Right lobe of liver (tissue), 6 donors: ENCODE data around the gene ADARB2. TPM values are rescaled to one million over a fixed set of nuclear protein-coding genes. Genes with fewer than 3 reads are reported as not detected.

Experiments used
- ATAC-seq, 4 donors: fragments of 200-7000 bp; cut with Tn5 transposase; one replicate each; pipeline ENCODE4 v1.9.1; 2020; ENCODE audit warnings: mild to moderate bottlenecking in 4 of 4, moderate library complexity in 4 of 4
- DNase-seq, 3 donors: peaks; one replicate each; pipeline ENCODE4 v3.0.0-alpha.2; 2020
- H3K27ac ChIP-seq, 3 donors: fragments of 200-600 bp; one replicate each; pipeline ENCODE4 v1.8.0; 2022
- H3K27me3 ChIP-seq, 2 donors: fragments of 200-600 bp; one replicate each; pipeline ENCODE4 v1.8.0; 2022
- H3K36me3 ChIP-seq, 4 donors: fragments of 200-600 bp; sonication (generic) in 1 of 4; one replicate each; pipeline versions ENCODE4 v1.5.1 to v1.8.0; 2017 to 2022; ENCODE audit warnings: control low read depth in 1 of 4
- H3K4me1 ChIP-seq, 4 donors: fragments of 200-600 bp; sonication (generic) in 1 of 4; one replicate each; pipeline versions ENCODE4 v1.5.1 to v1.8.0; 2017 to 2022; ENCODE audit warnings: control low read depth in 1 of 4
- H3K4me3 ChIP-seq, 3 donors: fragments of 200-600 bp; one replicate each; pipeline ENCODE4 v1.8.0; 2022
- H3K9me3 ChIP-seq, 4 donors: fragments of 200-600 bp; sonication (generic) in 1 of 4; one replicate each; pipeline versions ENCODE4 v1.5.1 to v1.8.0; 2017 to 2022; ENCODE audit warnings: control low read depth in 1 of 4
- POLR2A ChIP-seq: fragments of 450-650 bp; IDR thresholded peaks from one replicate; pipeline ENCODE4 v1.6.1; 2017; ENCODE audit warnings: antibody characterized with exemption, mild to moderate bottlenecking
- WGBS: methylation state at CpG from one replicate; pipeline ENCODE4 v1.1.6; 2018; ENCODE audit warnings: low coverage, low lambda C conversion rate; ENCODE audit not compliant: insufficient coverage; ENCODE audit errors: missing lambda C conversion rate; 5-methylcytosine and 5-hydroxymethylcytosine counted together
- intact Hi-C, 2 donors: fragments of 100-400 bp; cut with DNase I; formaldehyde crosslinking; loops; one replicate each; pipeline versions ENCODE4 v1.11.2 to v1.14.1; 2022
- total RNA-seq, 6 experiments: library from RNA; depleted of rRNA in 2 of 6; stranded (reverse); fragments of >200 nt in 2 of 6; fragmentation: NEBNext Ultra II Directional in 3 of 6; extraction: Animal tissue kit (Norgen Biotek cat#: 25700) in 3 of 6; gene quantifications; one replicate each; pipeline versions ENCODE4 v1.1.0 to v1.2.4, GENCODE V29; 2016 to 2023
- TF ChIP-seq, protein P1 (sequence below), 4 donors: fragments of 200-600 bp in 3 of 4; fragments of 450-650 bp in 1 of 4; IDR thresholded peaks; one replicate each; pipeline versions ENCODE4 v1.5.1 to v1.8.0; 2016 to 2022; ENCODE audit warnings: antibody characterized with exemption in 4 of 4, mild to moderate bottlenecking in 2 of 4
- donor health status: DM: no; HTN: yes; CAD: no.
- donor health status: DM: no; HTN: no; CAD: no.
- donor health status: DM: no; HTN: no; CAD: no.
- donor health status: DM: no; HTN: yes; CAD: no.
- donor health status: DM: no; HTN: yes; CAD: no.

The ADARB2 gene
- total RNA-seq, 6 experiments from 2014 or later = 0.07 to 0.68 (median 0.42) TPM

DNA sequence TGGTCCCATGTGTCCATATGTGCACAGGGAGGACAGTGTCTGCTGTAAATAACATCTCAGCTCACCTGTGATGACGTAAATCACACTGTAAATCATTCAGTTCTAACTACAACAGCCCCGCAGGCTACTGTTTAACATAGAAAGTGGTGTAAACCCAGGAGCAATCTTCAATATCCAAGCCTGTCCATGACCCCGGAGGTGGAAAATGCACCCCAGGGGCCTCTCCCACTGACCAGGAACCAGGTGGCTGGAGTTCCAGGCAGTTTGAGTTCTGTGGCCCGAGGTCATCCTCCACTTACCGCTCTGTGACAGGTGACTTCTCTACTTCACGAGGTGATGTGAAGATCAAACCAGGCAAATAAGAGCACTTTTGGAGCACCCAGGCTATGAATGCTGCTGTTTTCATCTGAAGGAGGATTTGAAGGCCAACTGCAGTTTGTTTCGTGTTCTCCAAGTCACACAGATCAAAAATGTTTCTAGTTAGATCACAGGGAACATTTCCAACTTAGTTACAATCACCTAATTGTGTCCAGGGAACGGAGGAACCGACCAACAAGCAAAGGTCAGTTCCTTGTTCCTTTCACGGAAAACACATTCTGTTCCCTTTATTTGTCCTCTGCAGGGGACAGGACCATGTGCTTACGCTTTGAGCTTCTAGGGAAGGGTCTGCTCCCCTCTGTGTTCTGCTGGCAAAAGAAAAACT is 549.3 kb downstream of the ADARB2 start:
- H3K27ac ChIP-seq = no peak overlapping the region
- H3K4me1 ChIP-seq = no peaks in the 10 kb centered on the region
- H3K9me3 ChIP-seq = no peaks in the 10 kb centered on the region
- H3K36me3 ChIP-seq = no peaks in the 10 kb centered on the region
- intact Hi-C loops = no loop called here
- H3K4me3 ChIP-seq = no peak overlapping the region
- WGBS = 57% methylated on average over 8 of the region's 11 CpGs
- H3K27me3 ChIP-seq = no peaks in the 10 kb centered on the region
- ATAC-seq (no peak), DNase-seq (peak in 1 of 3 donors; percentile 24)
- TF ChIP-seq, protein P1, sequence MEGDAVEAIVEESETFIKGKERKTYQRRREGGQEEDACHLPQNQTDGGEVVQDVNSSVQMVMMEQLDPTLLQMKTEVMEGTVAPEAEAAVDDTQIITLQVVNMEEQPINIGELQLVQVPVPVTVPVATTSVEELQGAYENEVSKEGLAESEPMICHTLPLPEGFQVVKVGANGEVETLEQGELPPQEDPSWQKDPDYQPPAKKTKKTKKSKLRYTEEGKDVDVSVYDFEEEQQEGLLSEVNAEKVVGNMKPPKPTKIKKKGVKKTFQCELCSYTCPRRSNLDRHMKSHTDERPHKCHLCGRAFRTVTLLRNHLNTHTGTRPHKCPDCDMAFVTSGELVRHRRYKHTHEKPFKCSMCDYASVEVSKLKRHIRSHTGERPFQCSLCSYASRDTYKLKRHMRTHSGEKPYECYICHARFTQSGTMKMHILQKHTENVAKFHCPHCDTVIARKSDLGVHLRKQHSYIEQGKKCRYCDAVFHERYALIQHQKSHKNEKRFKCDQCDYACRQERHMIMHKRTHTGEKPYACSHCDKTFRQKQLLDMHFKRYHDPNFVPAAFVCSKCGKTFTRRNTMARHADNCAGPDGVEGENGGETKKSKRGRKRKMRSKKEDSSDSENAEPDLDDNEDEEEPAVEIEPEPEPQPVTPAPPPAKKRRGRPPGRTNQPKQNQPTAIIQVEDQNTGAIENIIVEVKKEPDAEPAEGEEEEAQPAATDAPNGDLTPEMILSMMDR (IDR thresholded peaks at IDR 0.05) = no peak
- TF ChIP-seq POLR2A = no peak

GRCh38 chr10:1187151-1187854 is 550.0 kb downstream of the ADARB2 start:
- Histone ChIP-seq H3K27ac (no peak overlapping the region), H3K4me3 (no peak overlapping the region), H3K36me3 (no peaks in the 10 kb centered on the region), H3K9me3 (no peaks in the 10 kb centered on the region), H3K4me1 (no peaks in the 10 kb centered on the region), H3K27me3 (no peaks in the 10 kb centered on the region)
- ATAC-seq = no peak
- WGBS = 82% methylated on average over 2 of the region's 29 CpGs
- intact Hi-C loops = no loop called here
- no peak for TF ChIP-seq POLR2A
- TF ChIP-seq, protein P1 (IDR thresholded peaks at IDR 0.05) = no peak
- peak in 1 of 3 donors; percentile 53 for DNase-seq

- ATAC-seq (no peak), DNase-seq (peak in 2 of 3 donors; percentile 4 to 30)
- Histone ChIP-seq H3K4me3 (no peak overlapping the region), H3K4me1 (no peaks in the 10 kb centered on the region), H3K27ac (no peak overlapping the region), H3K36me3 (no peaks in the 10 kb centered on the region), H3K9me3 (no peaks in the 10 kb centered on the region), H3K27me3 (no peaks in the 10 kb centered on the region)
- TF ChIP-seq, protein P1 (IDR thresholded peaks at IDR 0.05) = no peak
- intact Hi-C loops = no loop called here
- WGBS = no CpG with 5 or more reads among the region's 7 CpGs
Observed at GRCh38 chr10:1186683-1186990, 550.7 kb downstream of the ADARB2 start.

GRCh38 chr10:1185911-1186682 is 551.2 kb downstream of the ADARB2 start:
- ATAC-seq = no peak
- H3K27me3 ChIP-seq = no peaks in the 10 kb centered on the region
- intact Hi-C loops = no loop called here
- WGBS = 61% methylated on average over 6 of the region's 24 CpGs
- no peaks in the 10 kb centered on the region for H3K9me3 ChIP-seq
- DNase-seq = peak in 2 of 3 donors; percentile 11 to 48
- H3K27ac ChIP-seq = no peak overlapping the region
- H3K36me3 ChIP-seq = no peaks in the 10 kb centered on the region
- no peak overlapping the region for H3K4me3 ChIP-seq
- no peaks in the 10 kb centered on the region for H3K4me1 ChIP-seq
- TF ChIP-seq, protein P1 (IDR thresholded peaks at IDR 0.05) = no peak
- TF ChIP-seq POLR2A = no peak
